ENCODE measurements around the gene TEP1. TPM values are rescaled to one million over a fixed set of nuclear protein-coding genes. Genes with fewer than 3 reads are reported as not detected.
"Not testable (repeated sequence)": the region's sequence is repeated elsewhere in the genome, so short reads cannot be mapped to it uniquely, and the experiment has no call there.

The TEP1 gene
- total RNA-seq, 4 donors from 2014 or later, result 19.5 to 30.5 (median 23.6) TPM

GRCh38 chr14:20376071-20376588 is 37.2 kb downstream of the TEP1 start:
- WGBS, 2 donors, result 87 to 93% methylated on average over 12 of the region's 12 CpGs
- intact Hi-C loops (cut with DNase I; ENCODE audit: low total_unique reads), result no loop called here
- TF ChIP-seq POLR2A (IDR thresholded peaks at IDR 0.05) (no peak), CTCF (IDR thresholded peaks at IDR 0.05) (no peak)
- H3K4me3 ChIP-seq (ENCODE audit: low read depth, poor library complexity, severe bottlenecking), result no peak overlapping the region
- DNase-seq (ENCODE audit: low spot score in 2 of 2), result no peak

- intact Hi-C loops (cut with DNase I; ENCODE audit: low total_unique reads), result no loop called here
- WGBS, 2 donors, result 78 to 85% methylated on average over 3 of the region's 3 CpGs
- TF ChIP-seq POLR2A (IDR thresholded peaks at IDR 0.05) (no peak), CTCF (IDR thresholded peaks at IDR 0.05) (no peak)
- no peak overlapping the region for H3K4me3 ChIP-seq (ENCODE audit: low read depth, poor library complexity, severe bottlenecking)
- DNase-seq (ENCODE audit: low spot score in 2 of 2), result no peak
These were observed 37.8 kb downstream of the TEP1 start for GRCh38 chr14:20375471-20375870.

- 79 to 91% methylated on average over 5 of the region's 5 CpGs for WGBS, 2 donors
- intact Hi-C loops (cut with DNase I; ENCODE audit: low total_unique reads), result no loop called here
- DNase-seq (ENCODE audit: low spot score in 2 of 2), result peak in 1 of 2 donors; percentile 52
- no peak for TF ChIP-seq CTCF (IDR thresholded peaks at IDR 0.05)
- TF ChIP-seq POLR2A (IDR thresholded peaks at IDR 0.05), result no peak
- H3K4me3 ChIP-seq (ENCODE audit: low read depth, poor library complexity, severe bottlenecking), result no peak overlapping the region
These were observed 40.5 kb downstream of the TEP1 start for GRCh38 chr14:20372796-20373195.

GRCh38 chr14:20365928-20366327 is 47.4 kb downstream of the TEP1 start:
- TF ChIP-seq POLR2A (IDR thresholded peaks at IDR 0.05) (no peak), CTCF (IDR thresholded peaks at IDR 0.05) (no peak)
- intact Hi-C loops (cut with DNase I; ENCODE audit: low total_unique reads), result no loop called here
- no peak for DNase-seq (ENCODE audit: low spot score in 2 of 2)
- H3K4me3 ChIP-seq (ENCODE audit: low read depth, poor library complexity, severe bottlenecking), result no peak overlapping the region

GRCh38 chr14:20358474-20358873 is 54.8 kb downstream of the TEP1 start:
- intact Hi-C loops (cut with DNase I; ENCODE audit: low total_unique reads); H3K4me3 ChIP-seq (ENCODE audit: low read depth, poor library complexity, severe bottlenecking); DNase-seq (ENCODE audit: low spot score in 2 of 2): not testable (repeated sequence)
- WGBS, 2 donors, result 72 to 79% methylated on average over 3 of the region's 3 CpGs

GRCh38 chr14:20356422-20356821 is 56.9 kb downstream of the TEP1 start:
- no peak for DNase-seq (ENCODE audit: low spot score in 2 of 2)
- WGBS, 2 donors, result 83 to 84% methylated on average over 3 of the region's 3 CpGs
- intact Hi-C loops (cut with DNase I; ENCODE audit: low total_unique reads), result no loop called here
- TF ChIP-seq POLR2A (IDR thresholded peaks at IDR 0.05) (no peak), CTCF (IDR thresholded peaks at IDR 0.05) (no peak)
- no peak overlapping the region for H3K4me3 ChIP-seq (ENCODE audit: low read depth, poor library complexity, severe bottlenecking)

Measured in lower leg skin (tissue), 4 donors.